Activated naive CD8-positive, alpha-beta T cell treated with anti-CD3 and anti-CD28 coated beads, Interleukin-2, amount 10 ng/mL, durations not matched to agents 7 days and 5 days (primary cell): Measurements from ENCODE around the gene D2HGDH. TPM values are rescaled to one million over a fixed set of nuclear protein-coding genes. Genes with fewer than 3 reads are reported as not detected.

Experiments used
- ATAC-seq: fragments of 150-1000 bp; cut with Tn5 transposase; one replicate; pipeline ENCODE4 v1.10.0; 2021; ENCODE audit warnings: low read depth, moderate library complexity
- POLR2A ChIA-PET: fragments of 350-600 bp; sonication (Branson Sonifier 250); formaldehyde crosslinking; loops from one replicate; lab custom pipeline; 2021; ENCODE audit warnings: antibody characterized with exemption; lab: Charles Lee
- DNase-seq: peaks from one replicate; pipeline ENCODE4 v3.0.0; 2021
- H3K27ac Mint-ChIP-seq: one replicate; pipeline ENCODE4 v1.8.0; 2022; ENCODE audit warnings: mild to moderate bottlenecking, mixed read lengths
- H3K27me3 Mint-ChIP-seq: one replicate; pipeline ENCODE4 v1.8.0; 2022; ENCODE audit warnings: mild to moderate bottlenecking, moderate library complexity, mixed read lengths
- H3K36me3 Mint-ChIP-seq: one replicate; pipeline ENCODE4 v1.8.0; 2021; ENCODE audit warnings: mild to moderate bottlenecking, mixed read lengths
- H3K4me1 Mint-ChIP-seq: one replicate; pipeline ENCODE4 v1.8.0; 2021; ENCODE audit warnings: mixed read lengths
- H3K4me3 Mint-ChIP-seq: one replicate; pipeline ENCODE4 v1.8.0; 2022; ENCODE audit warnings: mild to moderate bottlenecking, moderate library complexity, mixed read lengths
- H3K9me3 Mint-ChIP-seq: one replicate; pipeline ENCODE4 v1.8.0; 2021; ENCODE audit warnings: mixed read lengths
- total RNA-seq, 2 experiments: library from RNA; stranded (reverse); gene quantifications; one replicate each; pipeline ENCODE4 v1.2.3, GENCODE V29; 2021

D2HGDH gene
- 10 to 100 TPM; 44.2 to 46.2 TPM for total RNA-seq

GRCh38 chr2:241734467-241735208, at the start of gene D2HGDH:
D2HGDH (plus strand) TSS chr2:241734630; CDS start chr2:241735225, 595 bp downstream.
- H3K4me3 Mint-ChIP-seq, result peak within 1 kb of the TSS; percentile 81
- POLR2A ChIA-PET, result interaction anchor here (0.6 to 2.7 kb wide), 12 partner anchors 32 to 136 kb away, joined by 3 to 24 read pairs (median 4); partner anchors contain the start of genes ATG4B, DTYMK, ING5 and THAP4
- ATAC-seq (peak; percentile 90), DNase-seq (peak; percentile 99)
- peaks cover 30% of the 10 kb centered on the region for H3K4me1 Mint-ChIP-seq
- H3K36me3 Mint-ChIP-seq, result peaks cover 4% of the 10 kb centered on the region
- H3K9me3 Mint-ChIP-seq, result no peaks in the 10 kb centered on the region
- H3K27me3 Mint-ChIP-seq, result no peaks in the 10 kb centered on the region
- peak within 1 kb of the TSS; percentile 75 for H3K27ac Mint-ChIP-seq

- DNase-seq (no peak), ATAC-seq (peak; percentile 3)
- POLR2A ChIA-PET, result interaction anchor here (0.6 to 4.5 kb wide), 19 partner anchors 8 to 1126 kb away, joined by 3 to 62 read pairs (median 5); partner anchors contain the start of genes ATG4B, D2HGDH, DUSP28 and ING5
- H3K4me1 Mint-ChIP-seq, result peaks cover 22% of the 10 kb centered on the region
- peak overlapping the region; percentile 89 for H3K4me3 Mint-ChIP-seq
- H3K27me3 Mint-ChIP-seq, result no peaks in the 10 kb centered on the region
- H3K9me3 Mint-ChIP-seq, result no peaks in the 10 kb centered on the region
- peaks cover 15% of the 10 kb centered on the region for H3K36me3 Mint-ChIP-seq
- peak overlapping the region; percentile 83 for H3K27ac Mint-ChIP-seq
Measured at GRCh38 chr2:241686324-241686649, 48.1 kb upstream of the D2HGDH start.

- DNase-seq (peak; percentile 99), ATAC-seq (peak; percentile 97)
- POLR2A ChIA-PET, result interaction anchor here (0.6 to 4.5 kb wide), 20 partner anchors 9 to 1126 kb away, joined by 3 to 62 read pairs (median 5); partner anchors contain the start of genes ATG4B, D2HGDH, DUSP28 and ING5
- peaks cover 22% of the 10 kb centered on the region for H3K4me1 Mint-ChIP-seq
- peak within 1 kb of the TSS; percentile 96 for H3K27ac Mint-ChIP-seq
- H3K27me3 Mint-ChIP-seq, result no peaks in the 10 kb centered on the region
- H3K36me3 Mint-ChIP-seq, result peaks cover 13% of the 10 kb centered on the region
- no peaks in the 10 kb centered on the region for H3K9me3 Mint-ChIP-seq
- H3K4me3 Mint-ChIP-seq, result peak within 1 kb of the TSS; percentile 89
Measured at GRCh38 chr2:241686650-241687425, 47.6 kb upstream of the D2HGDH start, which contains the start of gene DTYMK. DTYMK (minus strand) TSS chr2:241686815; CDS start chr2:241686783, 32 bp downstream.

- Mint-ChIP-seq H3K4me1 (peaks cover 20% of the 10 kb centered on the region), H3K27ac (no peak overlapping the region), H3K36me3 (peaks cover 7% of the 10 kb centered on the region), H3K4me3 (peak overlapping the region; percentile 25), H3K9me3 (no peaks in the 10 kb centered on the region), H3K27me3 (no peaks in the 10 kb centered on the region)
- DNase-seq (no peak), ATAC-seq (no peak)
- POLR2A ChIA-PET, result interaction anchor here (1.4 to 4.5 kb wide), 2 partner anchors 13 to 46 kb away, joined by 4 to 62 read pairs; partner anchors contain the start of genes D2HGDH and ING5
Measured at GRCh38 chr2:241689306-241689705, 45.1 kb upstream of the D2HGDH start.

DNA sequence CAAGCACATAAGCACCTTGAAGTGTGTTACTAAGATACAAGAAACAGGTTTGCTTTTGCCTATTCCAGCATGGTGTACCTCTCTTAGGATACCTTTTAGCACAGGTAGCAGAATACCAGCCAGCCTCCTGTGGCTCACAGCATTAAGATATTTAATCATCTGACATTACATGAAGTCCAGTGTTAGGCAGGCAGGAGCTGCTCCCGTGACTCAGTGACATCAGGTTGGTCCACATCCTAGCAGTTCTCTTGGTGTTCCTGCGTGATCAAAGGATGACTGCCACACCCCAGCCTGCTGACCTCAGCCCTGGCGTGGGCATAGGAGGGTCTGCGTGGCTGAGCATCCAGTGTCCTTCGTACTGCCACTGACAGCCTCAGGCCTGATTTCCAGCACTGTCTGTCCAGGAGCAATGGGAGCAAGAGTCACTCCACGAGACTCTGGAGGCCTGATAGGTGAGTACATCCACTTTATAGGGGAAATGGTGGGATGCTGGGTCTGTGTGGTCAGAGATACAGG, 44.2 kb upstream of the D2HGDH start:
- ATAC-seq (no peak), DNase-seq (no peak)
- H3K27me3 Mint-ChIP-seq, result no peaks in the 10 kb centered on the region
- H3K4me1 Mint-ChIP-seq, result peaks cover 18% of the 10 kb centered on the region
- H3K4me3 Mint-ChIP-seq, result no peak overlapping the region
- H3K36me3 Mint-ChIP-seq, result peaks cover 6% of the 10 kb centered on the region
- POLR2A ChIA-PET, result no interaction called here
- H3K9me3 Mint-ChIP-seq, result no peaks in the 10 kb centered on the region
- H3K27ac Mint-ChIP-seq, result no peak overlapping the region

DNA sequence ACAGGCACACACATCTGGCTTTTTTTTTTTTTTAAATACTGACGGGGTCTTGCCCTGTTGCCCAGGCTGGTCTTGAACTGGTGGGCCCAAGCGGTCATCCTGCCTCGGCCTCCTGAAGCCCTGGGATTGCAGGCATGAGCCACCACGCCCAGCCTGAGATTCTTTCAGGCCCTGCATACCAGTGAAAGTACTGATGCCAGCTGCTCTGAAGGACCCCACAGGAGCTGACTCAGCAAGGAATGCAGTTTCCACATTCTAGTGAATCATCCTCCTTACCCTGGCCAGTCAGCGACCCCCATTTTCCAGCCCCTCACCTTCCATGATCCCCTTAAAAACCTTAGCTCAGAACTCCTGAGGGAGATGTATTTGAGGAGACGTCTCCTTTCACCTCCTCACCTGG, 42.0 kb upstream of the D2HGDH start:
- no peak overlapping the region for H3K4me3 Mint-ChIP-seq
- no peak for ATAC-seq
- no peak overlapping the region for H3K27ac Mint-ChIP-seq
- H3K36me3 Mint-ChIP-seq, result peaks cover 10% of the 10 kb centered on the region
- DNase-seq, result no peak
- peaks cover 13% of the 10 kb centered on the region for H3K4me1 Mint-ChIP-seq
- POLR2A ChIA-PET, result interaction anchor here (1.1 to 2.0 kb wide), 2 partner anchors 8 to 9 kb away, joined by 5 read pairs; partner anchors contain the start of gene ING5
- no peaks in the 10 kb centered on the region for H3K27me3 Mint-ChIP-seq
- H3K9me3 Mint-ChIP-seq, result no peaks in the 10 kb centered on the region

DNA sequence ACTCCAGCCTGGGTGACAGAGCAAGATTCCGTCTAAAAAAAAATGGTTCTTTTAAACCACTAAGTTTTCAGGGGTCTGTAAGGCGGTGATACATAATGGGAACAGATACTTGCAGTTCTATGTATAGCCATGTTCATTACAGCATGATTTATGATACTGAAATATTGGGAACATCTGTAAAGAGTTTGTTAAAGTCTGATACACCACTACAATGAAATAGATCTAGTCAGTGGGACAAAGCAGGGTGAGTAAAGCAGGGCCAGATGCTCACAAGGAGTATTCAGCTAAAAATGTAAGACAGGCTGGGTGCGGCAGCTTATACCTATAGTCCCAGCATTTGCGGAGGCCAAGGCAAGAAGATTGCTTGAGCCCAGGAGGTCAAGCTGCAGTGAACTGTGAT, 38.8 kb upstream of the D2HGDH start:
- Mint-ChIP-seq H3K4me3 (no peak overlapping the region), H3K9me3 (no peaks in the 10 kb centered on the region), H3K4me1 (peaks cover 3% of the 10 kb centered on the region), H3K27ac (no peak overlapping the region), H3K27me3 (no peaks in the 10 kb centered on the region), H3K36me3 (peaks cover 10% of the 10 kb centered on the region)
- no peak for ATAC-seq
- POLR2A ChIA-PET, result interaction anchor here (1.9 kb wide), 1 partner anchor 9 kb away, joined by 6 read pairs; the partner anchor contains the start of gene DTYMK
- no peak for DNase-seq

GRCh38 chr2:241701149-241701398, 33.4 kb upstream of the D2HGDH start:
- peaks cover 15% of the 10 kb centered on the region for H3K4me1 Mint-ChIP-seq
- no peaks in the 10 kb centered on the region for H3K27me3 Mint-ChIP-seq
- DNase-seq, result no peak
- POLR2A ChIA-PET, result interaction anchor here (1.0 to 4.1 kb wide), 4 partner anchors 9 to 552 kb away, joined by 3 to 62 read pairs (median 14); partner anchors contain the start of genes D2HGDH, DTYMK and PASK
- H3K36me3 Mint-ChIP-seq, result peaks cover 10% of the 10 kb centered on the region
- no peaks in the 10 kb centered on the region for H3K9me3 Mint-ChIP-seq
- ATAC-seq, result no peak
- peak overlapping the region; percentile 89 for H3K4me3 Mint-ChIP-seq
- peak overlapping the region; percentile 90 for H3K27ac Mint-ChIP-seq

- peaks cover under 1% of the 10 kb centered on the region for H3K9me3 Mint-ChIP-seq
- ATAC-seq (peak; percentile 74), DNase-seq (peak; percentile 99)
- H3K36me3 Mint-ChIP-seq, result peaks cover 15% of the 10 kb centered on the region
- no peaks in the 10 kb centered on the region for H3K27me3 Mint-ChIP-seq
- H3K4me1 Mint-ChIP-seq, result peaks cover 15% of the 10 kb centered on the region
- peak within 1 kb of the TSS; percentile 90 for H3K27ac Mint-ChIP-seq
- H3K4me3 Mint-ChIP-seq, result peak within 1 kb of the TSS; percentile 89
- POLR2A ChIA-PET, result interaction anchor here (0.8 to 4.1 kb wide), 14 partner anchors 9 to 1116 kb away, joined by 3 to 62 read pairs (median 4); partner anchors contain the start of genes ATG4B, D2HGDH, DTYMK and PASK
Measured at GRCh38 chr2:241701399-241702154, 32.9 kb upstream of the D2HGDH start, which contains the start of gene ING5. ING5 (plus strand) TSS chr2:241702039; CDS start chr2:241702066, 27 bp downstream.

- peaks cover 2% of the 10 kb centered on the region for H3K9me3 Mint-ChIP-seq
- H3K27ac Mint-ChIP-seq, result peak overlapping the region; percentile 79
- H3K27me3 Mint-ChIP-seq, result no peaks in the 10 kb centered on the region
- DNase-seq (peak; percentile 94), ATAC-seq (peak; percentile 74)
- H3K36me3 Mint-ChIP-seq, result peaks cover 23% of the 10 kb centered on the region
- H3K4me3 Mint-ChIP-seq, result peak overlapping the region; percentile 86
- H3K4me1 Mint-ChIP-seq, result peaks cover 15% of the 10 kb centered on the region
- POLR2A ChIA-PET, result interaction anchor here (0.8 to 4.1 kb wide), 15 partner anchors 10 to 1116 kb away, joined by 3 to 62 read pairs (median 3); partner anchors contain the start of genes ATG4B, D2HGDH, DTYMK and PASK
Measured at GRCh38 chr2:241702155-241703031, 32.0 kb upstream of the D2HGDH start.

- POLR2A ChIA-PET, result interaction anchor here (0.8 to 4.1 kb wide), 6 partner anchors 10 to 175 kb away, joined by 3 to 62 read pairs (median 6); partner anchors contain the start of genes ATG4B, D2HGDH and DTYMK
- Mint-ChIP-seq H3K27me3 (no peaks in the 10 kb centered on the region), H3K4me1 (peaks cover 15% of the 10 kb centered on the region), H3K36me3 (peaks cover 30% of the 10 kb centered on the region), H3K27ac (peak overlapping the region; percentile 79), H3K4me3 (peak overlapping the region; percentile 86), H3K9me3 (peaks cover 2% of the 10 kb centered on the region)
- no peak for ATAC-seq
- DNase-seq, result no peak
Measured at GRCh38 chr2:241703032-241703604, 31.3 kb upstream of the D2HGDH start.
